Measurements from ENCODE around the gene IQCF6. TPM values are rescaled to one million over a fixed set of nuclear protein-coding genes. Genes with fewer than 3 reads are reported as not detected.

IQCF6 gene
- total RNA-seq, 1 experiment from 2014 or later, result not detected

- TF ChIP-seq CTCF (conservative IDR thresholded peaks at IDR 0.05) (no peak), EZH2 (IDR thresholded peaks at IDR 0.05; ENCODE audit: low read depth) (no peak)
- Histone ChIP-seq H3K4me2 (no peak overlapping the region), H3K4me1 (replicated peaks; ENCODE audit: insufficient read depth) (no peaks in the 10 kb centered on the region), H3K9me2 (ENCODE audit: insufficient read depth) (no peaks in the 10 kb centered on the region), H3F3A (ENCODE audit: insufficient read depth, low read depth) (no peaks in the 10 kb centered on the region), H3K4me3 (no peak overlapping the region), H4K20me1 (ENCODE audit: insufficient read depth) (no peaks in the 10 kb centered on the region), H3K9me3 (ENCODE audit: insufficient read depth, low read depth) (no peaks in the 10 kb centered on the region), H3K36me3 (ENCODE audit: low read depth) (no peaks in the 10 kb centered on the region), H2AFZ (no peak overlapping the region), H3K27ac (no peak overlapping the region), H3K79me2 (ENCODE audit: low read depth) (no peaks in the 10 kb centered on the region), H3K27me3 (ENCODE audit: insufficient read depth, low read depth) (no peaks in the 10 kb centered on the region)
- ChIA-PET POLR2A (ENCODE audit: unreplicated experiment) (no interaction called here), CTCF (no interaction called here)
- BruUV-seq (replicated peaks), result no TSS peak
- intact Hi-C loops (cut with micrococcal nuclease; ENCODE audit: unreplicated experiment), result no loop called here
- DNase-seq, result no peak
Measured at GRCh38 chr3:51808934-51809333, 29.9 kb upstream of the IQCF6 start.

GRCh38 chr3:51802106-51802703 is 23.2 kb upstream of the IQCF6 start:
- H3F3A ChIP-seq (ENCODE audit: insufficient read depth, low read depth), result no peaks in the 10 kb centered on the region
- no peak overlapping the region for H3K4me2 ChIP-seq
- no peaks in the 10 kb centered on the region for H3K27me3 ChIP-seq (ENCODE audit: insufficient read depth, low read depth)
- no peaks in the 10 kb centered on the region for H3K9me3 ChIP-seq (ENCODE audit: insufficient read depth, low read depth)
- no peak overlapping the region for H2AFZ ChIP-seq
- DNase-seq, result no peak
- BruUV-seq (replicated peaks), result no TSS peak
- TF ChIP-seq EZH2 (IDR thresholded peaks at IDR 0.05; ENCODE audit: low read depth) (no peak), CTCF (conservative IDR thresholded peaks at IDR 0.05) (no peak)
- H3K4me3 ChIP-seq, result no peak overlapping the region
- ChIA-PET POLR2A (ENCODE audit: unreplicated experiment) (interaction anchor here (0.6 kb wide), 1 partner anchor 403 kb away, joined by 5 read pairs; no protein-coding TSS in a partner anchor), CTCF (interaction anchor here (0.6 to 0.7 kb wide), 2 partner anchors 13 to 47 kb away, joined by 4 read pairs; no protein-coding TSS in a partner anchor)
- H3K4me1 ChIP-seq (replicated peaks; ENCODE audit: insufficient read depth), result no peaks in the 10 kb centered on the region
- no peak overlapping the region for H3K27ac ChIP-seq
- no peaks in the 10 kb centered on the region for H3K79me2 ChIP-seq (ENCODE audit: low read depth)
- no peaks in the 10 kb centered on the region for H3K9me2 ChIP-seq (ENCODE audit: insufficient read depth)
- intact Hi-C loops (cut with micrococcal nuclease; ENCODE audit: unreplicated experiment), result loop anchor here (5.0 kb wide), 1 partner anchor 85 kb away; no protein-coding TSS in a partner anchor
- H3K36me3 ChIP-seq (ENCODE audit: low read depth), result no peaks in the 10 kb centered on the region
- no peaks in the 10 kb centered on the region for H4K20me1 ChIP-seq (ENCODE audit: insufficient read depth)

- no peak for DNase-seq
- intact Hi-C loops (cut with micrococcal nuclease; ENCODE audit: unreplicated experiment), result loop anchor here (5.0 kb wide), 1 partner anchor 83 kb away; no protein-coding TSS in a partner anchor
- TF ChIP-seq CTCF (conservative IDR thresholded peaks at IDR 0.05) (no peak), EZH2 (IDR thresholded peaks at IDR 0.05; ENCODE audit: low read depth) (no peak)
- Histone ChIP-seq H3K4me1 (replicated peaks; ENCODE audit: insufficient read depth) (no peaks in the 10 kb centered on the region), H3K79me2 (ENCODE audit: low read depth) (no peaks in the 10 kb centered on the region), H2AFZ (no peak overlapping the region), H3K27ac (no peak overlapping the region), H3K9me2 (ENCODE audit: insufficient read depth) (no peaks in the 10 kb centered on the region), H3K4me2 (no peak overlapping the region), H4K20me1 (ENCODE audit: insufficient read depth) (no peaks in the 10 kb centered on the region), H3K4me3 (no peak overlapping the region), H3K36me3 (ENCODE audit: low read depth) (no peaks in the 10 kb centered on the region), H3F3A (ENCODE audit: insufficient read depth, low read depth) (no peaks in the 10 kb centered on the region), H3K27me3 (ENCODE audit: insufficient read depth, low read depth) (no peaks in the 10 kb centered on the region), H3K9me3 (ENCODE audit: insufficient read depth, low read depth) (no peaks in the 10 kb centered on the region)
- no TSS peak for BruUV-seq (replicated peaks)
- ChIA-PET CTCF (no interaction called here), POLR2A (ENCODE audit: unreplicated experiment) (no interaction called here)
Measured at GRCh38 chr3:51800750-51801125, 21.7 kb upstream of the IQCF6 start.

Data from PC-9 (cell line).